ENCODE data around the gene MRS2.

Gene MRS2

DNA sequence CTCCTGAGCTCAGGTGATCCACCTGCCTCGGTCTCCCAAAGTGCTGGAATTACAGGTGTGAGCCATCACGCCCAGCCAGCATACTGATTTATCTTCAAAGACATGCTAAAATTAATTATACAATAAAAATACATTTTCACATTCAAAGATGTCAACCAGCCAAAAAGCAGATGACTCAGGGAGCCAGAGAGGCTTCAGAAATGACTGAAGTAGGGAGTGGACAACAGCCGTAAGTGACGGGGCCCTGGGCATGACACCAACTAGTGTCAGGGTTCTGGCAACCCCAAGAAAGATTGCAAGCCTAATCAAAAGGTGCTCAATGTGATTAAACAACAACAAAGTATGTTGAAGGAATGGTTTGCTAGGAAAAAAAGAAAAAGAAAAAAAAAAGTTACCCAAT lies 58.2 kb downstream of the MRS2 start:
- Histone ChIP-seq H3K9ac (ENCODE audit: low read depth in 1 of 2, low read length in 2 of 2) (no peak overlapping the region), H3K9me3 (ENCODE audit: control insufficient read depth in 1 of 2, low read length in 2 of 2) (no peaks in the 10 kb centered on the region), H3K27ac (ENCODE audit: low read depth, low read length) (no peak overlapping the region), H3K4me3 (ENCODE audit: low read depth in 1 of 2, low read length in 2 of 2) (no peak overlapping the region), H3K36me3 (ENCODE audit: control insufficient read depth in 1 of 2, insufficient read depth in 2 of 2, low read length in 2 of 2) (no peaks in the 10 kb centered on the region), H3K27me3 (ENCODE audit: control insufficient read depth in 1 of 2, insufficient read depth in 2 of 2, low read length in 2 of 2) (no peaks in the 10 kb centered on the region), H3K4me1 (ENCODE audit: control insufficient read depth in 1 of 2, insufficient read depth in 2 of 2, low read length in 2 of 2) (no peaks in the 10 kb centered on the region)

DNA sequence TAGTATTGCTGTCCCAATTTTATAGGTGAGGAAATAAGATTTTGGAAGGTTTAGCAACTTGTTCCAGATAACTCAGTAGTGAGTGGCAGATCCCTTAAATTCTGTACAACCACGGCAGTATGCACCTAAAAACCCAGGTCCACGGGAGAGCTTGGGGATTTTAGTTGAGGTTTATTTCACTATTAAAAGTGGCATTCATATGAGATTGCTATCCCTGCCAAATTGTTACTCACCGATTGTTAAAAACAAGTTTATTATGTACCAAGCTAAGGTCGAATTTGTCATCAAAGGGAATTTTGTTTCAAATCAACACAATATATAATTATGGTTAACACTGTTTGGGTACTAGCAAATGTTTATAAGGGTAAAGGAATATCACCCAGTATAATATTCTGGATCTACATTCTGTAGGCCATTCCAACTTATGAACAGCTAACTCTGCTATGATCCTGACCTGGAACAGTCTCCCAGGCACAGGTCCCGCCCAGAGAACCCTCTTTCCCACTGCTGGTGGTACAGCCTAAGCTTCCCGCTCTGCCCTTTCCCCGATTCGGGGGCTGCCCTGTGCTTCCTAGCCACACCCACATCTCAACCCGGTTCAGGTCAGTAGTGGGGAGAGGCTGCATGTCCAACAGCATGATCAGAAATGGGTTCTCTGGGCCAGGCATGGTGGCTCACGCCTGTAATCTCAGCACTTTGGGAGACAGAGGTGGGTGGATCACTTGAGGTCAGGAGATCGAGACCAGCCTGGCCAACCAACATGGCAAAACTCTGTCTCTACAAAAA lies 61.7 kb downstream of the MRS2 start:
- Histone ChIP-seq H3K4me1 (ENCODE audit: control insufficient read depth in 1 of 2, insufficient read depth in 2 of 2, low read length in 2 of 2) (no peaks in the 10 kb centered on the region), H3K4me3 (ENCODE audit: low read depth in 1 of 2, low read length in 2 of 2) (no peak overlapping the region), H3K27me3 (ENCODE audit: control insufficient read depth in 1 of 2, insufficient read depth in 2 of 2, low read length in 2 of 2) (no peaks in the 10 kb centered on the region), H3K36me3 (ENCODE audit: control insufficient read depth in 1 of 2, insufficient read depth in 2 of 2, low read length in 2 of 2) (no peaks in the 10 kb centered on the region), H3K27ac (ENCODE audit: low read depth, low read length) (no peak overlapping the region), H3K9ac (ENCODE audit: low read depth in 1 of 2, low read length in 2 of 2) (no peak overlapping the region), H3K9me3 (ENCODE audit: control insufficient read depth in 1 of 2, low read length in 2 of 2) (no peaks in the 10 kb centered on the region)

DNA sequence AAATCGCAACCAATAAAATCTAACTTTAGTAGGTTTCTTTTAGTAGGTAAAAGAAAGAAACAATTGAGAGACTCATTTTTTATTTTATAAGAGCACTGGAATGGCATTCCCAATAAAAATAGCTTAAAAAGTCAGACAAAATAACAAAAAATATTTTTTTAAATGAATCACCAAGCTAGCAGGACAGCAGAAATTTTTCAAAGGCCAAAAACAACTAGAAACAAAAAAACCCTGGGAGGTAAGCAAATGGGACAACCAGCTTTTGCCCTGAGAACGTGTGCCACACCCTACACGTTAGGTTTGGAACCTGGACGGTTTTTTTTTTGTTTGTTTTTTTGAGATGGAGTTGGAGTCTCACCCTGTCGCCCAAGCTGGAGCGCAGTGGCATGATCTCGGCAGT lies 67.1 kb downstream of the MRS2 start:
- no peaks in the 10 kb centered on the region for H3K4me1 ChIP-seq (ENCODE audit: control insufficient read depth in 1 of 2, insufficient read depth in 2 of 2, low read length in 2 of 2)
- H3K9ac ChIP-seq (ENCODE audit: low read depth in 1 of 2, low read length in 2 of 2), result no peak overlapping the region
- H3K4me3 ChIP-seq (ENCODE audit: low read depth in 1 of 2, low read length in 2 of 2), result no peak overlapping the region
- no peaks in the 10 kb centered on the region for H3K27me3 ChIP-seq (ENCODE audit: control insufficient read depth in 1 of 2, insufficient read depth in 2 of 2, low read length in 2 of 2)
- no peaks in the 10 kb centered on the region for H3K36me3 ChIP-seq (ENCODE audit: control insufficient read depth in 1 of 2, insufficient read depth in 2 of 2, low read length in 2 of 2)
- no peak overlapping the region for H3K27ac ChIP-seq (ENCODE audit: low read depth, low read length)
- no peaks in the 10 kb centered on the region for H3K9me3 ChIP-seq (ENCODE audit: control insufficient read depth in 1 of 2, low read length in 2 of 2)

DNA sequence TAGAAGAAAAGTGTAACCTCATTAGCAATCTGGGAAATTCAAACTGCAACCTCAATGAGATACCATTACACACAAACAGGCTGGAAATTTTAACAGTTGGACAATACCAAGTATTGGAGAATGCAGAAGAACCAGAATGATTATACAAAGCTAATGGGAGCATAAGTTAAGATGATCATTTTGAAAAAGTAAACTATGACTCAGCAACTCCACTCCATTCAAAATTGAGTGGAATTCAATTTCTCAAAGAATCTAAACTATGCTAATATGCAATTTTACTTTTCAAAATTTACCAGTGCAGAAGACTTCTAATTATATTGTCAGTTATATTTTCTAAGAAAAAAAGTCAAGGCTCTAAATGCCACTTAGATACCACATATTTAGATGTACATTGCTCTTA lies 69.4 kb downstream of the MRS2 start:
- Histone ChIP-seq H3K36me3 (ENCODE audit: control insufficient read depth in 1 of 2, insufficient read depth in 2 of 2, low read length in 2 of 2) (no peaks in the 10 kb centered on the region), H3K4me1 (ENCODE audit: control insufficient read depth in 1 of 2, insufficient read depth in 2 of 2, low read length in 2 of 2) (no peaks in the 10 kb centered on the region), H3K9me3 (ENCODE audit: control insufficient read depth in 1 of 2, low read length in 2 of 2) (no peaks in the 10 kb centered on the region), H3K27me3 (ENCODE audit: control insufficient read depth in 1 of 2, insufficient read depth in 2 of 2, low read length in 2 of 2) (no peaks in the 10 kb centered on the region), H3K4me3 (ENCODE audit: low read depth in 1 of 2, low read length in 2 of 2) (no peak overlapping the region), H3K27ac (ENCODE audit: low read depth, low read length) (no peak overlapping the region), H3K9ac (ENCODE audit: low read depth in 1 of 2, low read length in 2 of 2) (no peak overlapping the region)
